ENCODE results near the gene LAMB4. TPM values are rescaled to one million over a fixed set of nuclear protein-coding genes. Genes with fewer than 3 reads are reported as not detected.

LAMB4 gene
- polyA plus RNA-seq, 1 of the 3 experiments (the other 2 are of a cell fraction), result 0.36 TPM

DNA sequence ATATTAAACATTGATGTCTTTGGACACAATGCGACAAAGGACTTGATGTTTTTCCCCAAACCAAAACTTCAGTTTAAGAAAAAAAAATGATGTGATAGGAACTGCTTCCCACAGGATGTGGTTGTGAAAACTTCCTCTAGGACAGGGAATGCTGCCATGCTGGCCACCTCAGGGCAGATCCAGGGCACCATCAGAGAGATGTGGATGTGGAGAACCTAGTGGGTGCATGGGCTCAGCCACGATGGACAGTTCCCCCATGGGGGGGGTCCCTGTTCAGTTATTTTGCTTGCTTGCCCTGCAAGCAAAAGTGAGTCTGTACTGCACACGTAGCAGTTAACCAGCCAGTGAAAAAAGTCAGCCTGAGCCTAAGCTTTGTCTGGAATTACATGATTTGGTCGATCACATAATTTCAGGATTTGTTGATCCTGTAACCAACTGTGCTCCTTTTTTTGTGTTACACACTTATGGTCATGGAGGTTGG is 36.3 kb downstream of the LAMB4 start:
- Histone ChIP-seq H3K4me2 (peak overlapping the region; percentile 38; the same call in 1 of the 2 replicates), H3K9me2 (no peaks in the 10 kb centered on the region), H3K4me1 (ENCODE audit: control insufficient read depth in 1 of 2, insufficient read depth in 2 of 2, low read depth in 1 of 2, low read length in 1 of 2) (peaks cover 13 to 26% of the 10 kb centered on the region in 2 experiments), H3F3A (replicated peaks; ENCODE audit: insufficient read depth) (peaks cover 16% of the 10 kb centered on the region), H3K9me3 (no peaks in the 10 kb centered on the region), H4K20me1 (ENCODE audit: insufficient read depth) (no peaks in the 10 kb centered on the region), H3K79me2 (ENCODE audit: insufficient read depth) (no peaks in the 10 kb centered on the region), H2AFZ (ENCODE audit: low read depth) (no peak overlapping the region), H3K36me3 (replicated peaks in 1 of 2; ENCODE audit: control insufficient read depth in 1 of 2, insufficient read depth in 2 of 2, low read length in 1 of 2) (no peaks in the 10 kb centered on the region), H3K9ac (no peak overlapping the region; the same call in 1 of the 2 replicates), H3K4me3 (ENCODE audit: low read depth in 2 of 2, low read length in 1 of 2) (no peak overlapping the region), H3K27me3 (ENCODE audit: insufficient read depth) (no peaks in the 10 kb centered on the region), H3K27ac (ENCODE audit: low read depth in 2 of 2, low read length in 1 of 2) (peak overlapping the region; percentile 79 to 85)
- TF ChIP-seq CHD2 (IDR thresholded peaks at IDR 0.05; ENCODE audit: low read length, partially characterized antibody) (no peak), GABPA (IDR thresholded peaks at IDR 0.05; ENCODE audit: low read depth) (peak; percentile 54; the same call in 1 of the 2 replicates)
- TF ChIP-seq, protein P1, sequence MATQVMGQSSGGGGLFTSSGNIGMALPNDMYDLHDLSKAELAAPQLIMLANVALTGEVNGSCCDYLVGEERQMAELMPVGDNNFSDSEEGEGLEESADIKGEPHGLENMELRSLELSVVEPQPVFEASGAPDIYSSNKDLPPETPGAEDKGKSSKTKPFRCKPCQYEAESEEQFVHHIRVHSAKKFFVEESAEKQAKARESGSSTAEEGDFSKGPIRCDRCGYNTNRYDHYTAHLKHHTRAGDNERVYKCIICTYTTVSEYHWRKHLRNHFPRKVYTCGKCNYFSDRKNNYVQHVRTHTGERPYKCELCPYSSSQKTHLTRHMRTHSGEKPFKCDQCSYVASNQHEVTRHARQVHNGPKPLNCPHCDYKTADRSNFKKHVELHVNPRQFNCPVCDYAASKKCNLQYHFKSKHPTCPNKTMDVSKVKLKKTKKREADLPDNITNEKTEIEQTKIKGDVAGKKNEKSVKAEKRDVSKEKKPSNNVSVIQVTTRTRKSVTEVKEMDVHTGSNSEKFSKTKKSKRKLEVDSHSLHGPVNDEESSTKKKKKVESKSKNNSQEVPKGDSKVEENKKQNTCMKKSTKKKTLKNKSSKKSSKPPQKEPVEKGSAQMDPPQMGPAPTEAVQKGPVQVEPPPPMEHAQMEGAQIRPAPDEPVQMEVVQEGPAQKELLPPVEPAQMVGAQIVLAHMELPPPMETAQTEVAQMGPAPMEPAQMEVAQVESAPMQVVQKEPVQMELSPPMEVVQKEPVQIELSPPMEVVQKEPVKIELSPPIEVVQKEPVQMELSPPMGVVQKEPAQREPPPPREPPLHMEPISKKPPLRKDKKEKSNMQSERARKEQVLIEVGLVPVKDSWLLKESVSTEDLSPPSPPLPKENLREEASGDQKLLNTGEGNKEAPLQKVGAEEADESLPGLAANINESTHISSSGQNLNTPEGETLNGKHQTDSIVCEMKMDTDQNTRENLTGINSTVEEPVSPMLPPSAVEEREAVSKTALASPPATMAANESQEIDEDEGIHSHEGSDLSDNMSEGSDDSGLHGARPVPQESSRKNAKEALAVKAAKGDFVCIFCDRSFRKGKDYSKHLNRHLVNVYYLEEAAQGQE (IDR thresholded peaks at IDR 0.05; ENCODE audit: low read depth, low read length), result peak; percentile 69; the same call in 1 of the 2 replicates
- ChIA-PET CTCF (interaction anchor here (1.3 to 2.6 kb wide), 3 partner anchors 11 to 53 kb away, joined by 3 to 12 read pairs (median 3); no protein-coding TSS in a partner anchor), POLR2A (no interaction called here)
- DNase-seq, result no peak
- 78% methylated on average over 4 of the region's 4 CpGs for WGBS (ENCODE audit: low lambda C conversion rate)

DNA sequence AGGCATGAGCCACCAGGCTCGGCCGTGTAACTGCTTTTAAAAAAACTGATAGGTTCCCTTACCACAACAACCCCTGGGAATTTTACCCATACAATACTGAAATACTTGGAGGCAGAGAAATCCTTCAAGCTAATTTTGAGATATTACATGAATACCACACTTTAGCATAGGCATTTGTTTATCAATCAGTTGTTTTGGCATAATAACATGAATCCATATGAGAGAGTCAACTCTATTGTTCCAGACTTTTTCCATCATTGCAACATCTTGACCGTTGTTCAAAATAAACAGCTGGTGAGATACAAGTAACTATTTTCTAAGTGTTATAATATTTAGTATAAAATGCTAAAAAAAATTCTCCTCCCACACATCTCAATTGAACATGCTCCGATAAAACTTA is 36.8 kb downstream of the LAMB4 start:
- no peak overlapping the region for H3K4me2 ChIP-seq
- H3K9me3 ChIP-seq, result no peaks in the 10 kb centered on the region
- WGBS (ENCODE audit: low lambda C conversion rate), result 96% methylated on average over 4 of the region's 4 CpGs
- no peaks in the 10 kb centered on the region for H3K9me2 ChIP-seq
- no peaks in the 10 kb centered on the region for H3K27me3 ChIP-seq (ENCODE audit: insufficient read depth)
- no peak overlapping the region for H3K9ac ChIP-seq
- no peak for DNase-seq
- peak overlapping the region in 1 of 2 experiments; percentile 85; a peak in 3 of 4 replicates for H3K27ac ChIP-seq (ENCODE audit: low read depth in 2 of 2, low read length in 1 of 2)
- peaks cover 13 to 31% of the 10 kb centered on the region in 2 experiments for H3K4me1 ChIP-seq (ENCODE audit: control insufficient read depth in 1 of 2, insufficient read depth in 2 of 2, low read depth in 1 of 2, low read length in 1 of 2)
- CTCF ChIA-PET, result interaction anchor here (1.3 to 2.6 kb wide), 2 partner anchors 12 to 53 kb away, joined by 3 to 12 read pairs; no protein-coding TSS in a partner anchor
- POLR2A ChIA-PET, result no interaction called here
- H3K36me3 ChIP-seq (replicated peaks in 1 of 2; ENCODE audit: control insufficient read depth in 1 of 2, insufficient read depth in 2 of 2, low read length in 1 of 2), result no peaks in the 10 kb centered on the region
- peaks cover 16% of the 10 kb centered on the region for H3F3A ChIP-seq (replicated peaks; ENCODE audit: insufficient read depth)
- no peak overlapping the region for H2AFZ ChIP-seq (ENCODE audit: low read depth)
- no peak overlapping the region for H3K4me3 ChIP-seq (ENCODE audit: low read depth in 2 of 2, low read length in 1 of 2)
- no peaks in the 10 kb centered on the region for H3K79me2 ChIP-seq (ENCODE audit: insufficient read depth)
- no peaks in the 10 kb centered on the region for H4K20me1 ChIP-seq (ENCODE audit: insufficient read depth)
- TF ChIP-seq CTCF (IDR thresholded peaks at IDR 0.05) (no peak), NFIC (IDR thresholded peaks at IDR 0.05; ENCODE audit: borderline replicate concordance) (no peak), RXRA (IDR thresholded peaks at IDR 0.05; ENCODE audit: borderline replicate concordance, low read depth) (no peak), TEAD4 (IDR thresholded peaks at IDR 0.05; ENCODE audit: borderline replicate concordance, insufficient read depth) (no peak), SIN3A (IDR thresholded peaks at IDR 0.05; ENCODE audit: borderline replicate concordance, low read depth, low read length) (no peak), CHD2 (IDR thresholded peaks at IDR 0.05; ENCODE audit: low read length, partially characterized antibody) (no peak), SMC3 (IDR thresholded peaks at IDR 0.05; ENCODE audit: low read depth, low read length) (no peak), TCF12 (IDR thresholded peaks at IDR 0.05) (no peak), FOXM1 (IDR thresholded peaks at IDR 0.05; ENCODE audit: low read depth) (no peak), FOSL2 (IDR thresholded peaks at IDR 0.05; ENCODE audit: borderline replicate concordance, low read depth) (no peak), RCOR1 (IDR thresholded peaks at IDR 0.05; ENCODE audit: low read length) (no peak), NRF1 (IDR thresholded peaks at IDR 0.05; ENCODE audit: low read depth, low read length) (no peak), RAD21 (IDR thresholded peaks at IDR 0.05; ENCODE audit: low read length) (no peak), POLR2AphosphoS5 (IDR thresholded peaks at IDR 0.05; ENCODE audit: low read depth, low read length) (no peak)
- TF ChIP-seq, protein P2, sequence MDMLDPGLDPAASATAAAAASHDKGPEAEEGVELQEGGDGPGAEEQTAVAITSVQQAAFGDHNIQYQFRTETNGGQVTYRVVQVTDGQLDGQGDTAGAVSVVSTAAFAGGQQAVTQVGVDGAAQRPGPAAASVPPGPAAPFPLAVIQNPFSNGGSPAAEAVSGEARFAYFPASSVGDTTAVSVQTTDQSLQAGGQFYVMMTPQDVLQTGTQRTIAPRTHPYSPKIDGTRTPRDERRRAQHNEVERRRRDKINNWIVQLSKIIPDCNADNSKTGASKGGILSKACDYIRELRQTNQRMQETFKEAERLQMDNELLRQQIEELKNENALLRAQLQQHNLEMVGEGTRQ (IDR thresholded peaks at IDR 0.05; ENCODE audit: borderline replicate concordance, low read depth, low read length), result no peak
- TF ChIP-seq, protein P3, sequence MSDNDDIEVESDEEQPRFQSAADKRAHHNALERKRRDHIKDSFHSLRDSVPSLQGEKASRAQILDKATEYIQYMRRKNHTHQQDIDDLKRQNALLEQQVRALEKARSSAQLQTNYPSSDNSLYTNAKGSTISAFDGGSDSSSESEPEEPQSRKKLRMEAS (IDR thresholded peaks at IDR 0.05; ENCODE audit: low read depth), result no peak
- TF ChIP-seq, protein P4, sequence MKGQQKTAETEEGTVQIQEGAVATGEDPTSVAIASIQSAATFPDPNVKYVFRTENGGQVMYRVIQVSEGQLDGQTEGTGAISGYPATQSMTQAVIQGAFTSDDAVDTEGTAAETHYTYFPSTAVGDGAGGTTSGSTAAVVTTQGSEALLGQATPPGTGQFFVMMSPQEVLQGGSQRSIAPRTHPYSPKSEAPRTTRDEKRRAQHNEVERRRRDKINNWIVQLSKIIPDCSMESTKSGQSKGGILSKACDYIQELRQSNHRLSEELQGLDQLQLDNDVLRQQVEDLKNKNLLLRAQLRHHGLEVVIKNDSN (IDR thresholded peaks at IDR 0.05; ENCODE audit: borderline replicate concordance, low read depth), result no peak
